GM18873 (cell line): ENCODE measurements around the gene HTR3D.
"Not testable (repeated sequence)": the region's sequence is repeated elsewhere in the genome, so short reads cannot be mapped to it uniquely, and the experiment has no call there.

Experiments
- ATAC-seq: cut with Tn5 transposase; IDR thresholded peaks from one replicate; pipeline ENCODE4 v1.9.1; 2021; ENCODE audit warnings: mild to moderate bottlenecking, moderate library complexity, moderate number of reproducible peaks; ENCODE audit not compliant: unreplicated experiment, low FRiP score

HTR3D gene

GRCh38 chr3:184031187-184031792, at the start of gene HTR3D:
Gene HTR3D (plus strand): TSS chr3:184031742. CDS start chr3:184031742, 0 bp downstream.
- ATAC-seq: no peak

DNA sequence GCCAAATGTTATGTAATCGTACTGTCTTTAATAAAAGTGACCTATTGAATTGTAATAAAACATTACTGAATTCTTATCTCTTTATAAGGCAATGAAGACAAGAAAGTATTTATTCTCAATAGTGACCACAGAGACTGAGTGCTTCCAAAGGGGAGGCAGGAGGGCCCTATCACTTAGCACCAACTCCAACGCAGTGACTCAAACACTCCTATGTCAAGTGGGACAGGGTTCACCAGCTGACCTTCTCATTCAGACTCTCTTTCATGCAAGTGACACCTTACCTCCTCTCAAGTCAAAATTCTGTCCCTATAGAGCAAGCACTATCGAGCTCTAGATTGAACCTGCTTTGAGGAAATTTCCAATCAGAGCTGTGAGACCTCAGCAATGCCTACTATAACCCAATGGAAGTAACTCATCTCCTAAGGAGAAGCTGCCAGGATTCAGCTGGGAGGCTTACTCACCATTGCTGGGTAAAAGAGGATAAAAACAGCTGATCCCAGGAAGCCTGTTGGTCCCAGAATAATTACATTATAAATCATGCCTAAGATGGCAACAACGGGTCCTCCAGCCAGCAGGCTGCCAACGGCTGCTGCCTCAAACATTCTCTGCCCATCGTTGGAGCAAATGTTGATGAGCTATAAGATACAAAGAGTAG, 49.4 kb upstream of the HTR3D start:
- no peak for ATAC-seq

GRCh38 chr3:183984127-183984740, 47.3 kb upstream of the HTR3D start:
- ATAC-seq: no peak

DNA sequence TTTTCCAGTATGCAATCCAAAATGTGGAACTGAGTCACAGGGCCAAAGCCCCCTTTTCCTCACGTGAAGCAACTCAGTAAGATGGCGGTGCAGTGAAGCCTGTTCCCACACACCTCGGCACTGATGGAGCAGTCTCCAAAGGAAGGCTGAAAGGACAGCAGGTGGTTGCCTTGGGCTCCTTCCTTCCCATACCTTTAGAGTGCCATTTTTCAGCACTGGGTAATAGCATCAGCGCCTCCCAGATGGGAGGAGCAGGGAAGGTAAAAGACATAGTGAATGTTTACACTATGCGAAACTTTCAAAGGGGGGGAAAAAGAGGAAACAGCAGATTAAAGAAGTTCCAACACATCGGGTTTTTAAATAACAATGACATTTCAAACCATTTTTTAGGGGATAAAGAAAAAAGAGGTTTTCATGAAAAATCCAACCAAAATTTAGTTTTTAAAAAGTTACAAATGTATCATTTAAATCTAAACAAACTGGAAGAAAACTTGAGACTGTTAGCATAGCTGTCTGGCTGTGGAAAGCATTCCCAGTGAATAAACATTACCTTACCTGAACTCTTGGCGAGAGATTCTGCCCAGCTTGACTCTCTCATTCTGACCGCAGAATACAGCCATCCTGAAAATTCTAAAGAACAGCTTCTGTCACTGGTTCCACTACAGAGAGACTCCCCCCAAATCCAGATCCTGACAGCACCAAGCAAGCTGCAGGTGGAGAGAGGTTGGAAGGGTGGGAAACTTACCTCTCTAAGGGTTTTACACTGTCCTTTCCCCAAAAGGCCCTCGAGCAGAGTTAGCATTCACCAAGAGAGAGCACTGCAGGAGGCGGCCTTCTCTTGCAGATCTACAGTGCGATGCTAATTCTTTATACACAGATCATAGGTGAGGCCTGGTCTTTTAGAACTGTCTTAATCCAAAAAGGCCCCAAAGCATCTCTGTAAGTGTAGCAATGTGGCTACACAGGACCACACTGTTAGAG, 46.5 kb upstream of the HTR3D start:
- ATAC-seq: no peak

DNA sequence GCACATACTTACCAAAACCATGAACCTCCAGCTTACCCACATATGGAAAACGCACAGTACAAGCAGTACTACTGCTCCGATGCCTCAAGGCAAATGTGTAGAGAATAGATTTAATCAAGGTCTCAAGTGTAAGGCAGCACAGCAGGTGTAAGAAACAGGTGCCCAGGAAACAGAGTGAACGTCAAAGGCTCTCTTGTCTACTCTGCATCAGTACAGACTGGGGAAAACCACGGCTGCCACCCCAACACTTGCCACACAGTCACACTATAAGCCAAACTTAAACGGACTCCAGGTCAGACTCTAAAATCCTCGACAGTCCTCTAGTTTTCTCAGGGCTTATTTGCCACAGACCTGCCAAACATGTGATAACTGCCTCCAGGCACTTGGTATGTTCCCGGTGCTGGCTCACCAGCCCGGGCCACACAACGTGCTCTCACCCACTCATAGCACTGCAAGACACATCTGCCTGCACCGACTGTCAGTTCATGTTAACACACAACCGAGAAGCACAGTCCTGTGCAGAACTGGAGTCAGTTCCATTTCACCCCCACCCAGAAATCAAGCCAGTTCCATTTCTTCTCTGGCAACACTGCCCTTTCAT, 44.4 kb upstream of the HTR3D start:
- no peak for ATAC-seq

GRCh38 chr3:183988216-183988790, 43.2 kb upstream of the HTR3D start:
- ATAC-seq: no peak

DNA sequence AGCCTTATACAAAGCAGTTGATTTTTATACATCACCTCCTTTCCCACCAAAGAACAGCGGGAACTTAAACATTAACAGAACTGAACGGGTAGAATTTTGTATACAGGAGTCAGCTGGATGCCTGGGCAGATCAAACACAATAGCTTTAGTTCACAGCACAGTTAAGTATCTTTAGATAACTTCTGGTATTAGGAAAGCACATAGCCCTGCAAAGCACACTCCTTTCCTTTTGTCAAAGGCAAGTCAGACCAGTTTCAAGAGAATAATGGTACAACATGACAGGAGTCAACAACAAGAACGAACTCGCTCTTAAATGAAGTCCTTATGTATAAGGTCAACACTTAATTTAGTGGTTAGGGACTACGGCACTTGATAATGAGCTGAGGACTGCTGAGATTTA, 40.1 kb upstream of the HTR3D start:
- ATAC-seq: no peak

DNA sequence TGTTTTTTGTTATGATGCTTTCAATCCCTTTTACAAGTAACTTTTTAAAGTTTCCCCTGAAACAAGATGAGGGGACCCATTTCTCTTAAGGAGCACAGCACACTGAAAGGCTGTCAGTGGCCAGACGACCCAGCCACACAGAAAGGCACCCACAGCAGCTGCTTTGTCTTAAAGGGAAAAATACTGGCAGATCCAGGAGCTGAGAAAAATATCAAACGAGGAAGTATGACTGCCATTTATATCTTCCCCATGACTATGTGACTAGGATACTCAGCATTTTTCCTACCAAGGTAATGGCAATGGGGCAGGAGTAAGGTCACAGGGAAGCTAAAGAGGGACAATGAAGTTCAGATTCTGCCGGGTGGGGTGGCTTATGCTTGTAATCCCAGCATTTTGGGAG, 29.8 kb upstream of the HTR3D start:
- no peak for ATAC-seq

- ATAC-seq: no peak
Measured at GRCh38 chr3:184002469-184002868, 29.1 kb upstream of the HTR3D start.

GRCh38 chr3:184003187-184003967, 28.2 kb upstream of the HTR3D start:
- no peak for ATAC-seq

GRCh38 chr3:184004476-184004875, 27.1 kb upstream of the HTR3D start:
- no peak for ATAC-seq

- ATAC-seq: no peak
Measured at GRCh38 chr3:184005941-184006507, 25.5 kb upstream of the HTR3D start.

- not testable (repeated sequence) for ATAC-seq
Measured at GRCh38 chr3:184007143-184007813, 24.3 kb upstream of the HTR3D start.

DNA sequence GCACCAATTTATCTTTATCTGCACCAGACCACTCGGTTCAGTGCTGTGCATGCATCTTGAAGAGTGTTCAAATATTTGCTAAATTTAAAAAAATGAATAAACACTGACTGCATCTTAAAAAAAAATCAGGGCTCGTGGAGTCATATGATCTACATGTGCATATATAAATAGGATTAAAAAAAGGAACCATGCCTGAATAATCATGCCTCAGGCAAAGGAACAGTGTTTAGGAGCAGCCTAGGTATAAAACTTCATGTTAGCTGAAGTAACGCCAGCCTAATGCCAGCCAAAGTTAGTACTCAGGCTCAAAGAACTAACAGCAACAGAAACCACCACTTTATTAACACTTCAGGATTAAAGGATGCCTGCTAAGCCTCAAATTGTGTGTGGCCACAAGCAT, 23.4 kb upstream of the HTR3D start:
- no peak for ATAC-seq

DNA sequence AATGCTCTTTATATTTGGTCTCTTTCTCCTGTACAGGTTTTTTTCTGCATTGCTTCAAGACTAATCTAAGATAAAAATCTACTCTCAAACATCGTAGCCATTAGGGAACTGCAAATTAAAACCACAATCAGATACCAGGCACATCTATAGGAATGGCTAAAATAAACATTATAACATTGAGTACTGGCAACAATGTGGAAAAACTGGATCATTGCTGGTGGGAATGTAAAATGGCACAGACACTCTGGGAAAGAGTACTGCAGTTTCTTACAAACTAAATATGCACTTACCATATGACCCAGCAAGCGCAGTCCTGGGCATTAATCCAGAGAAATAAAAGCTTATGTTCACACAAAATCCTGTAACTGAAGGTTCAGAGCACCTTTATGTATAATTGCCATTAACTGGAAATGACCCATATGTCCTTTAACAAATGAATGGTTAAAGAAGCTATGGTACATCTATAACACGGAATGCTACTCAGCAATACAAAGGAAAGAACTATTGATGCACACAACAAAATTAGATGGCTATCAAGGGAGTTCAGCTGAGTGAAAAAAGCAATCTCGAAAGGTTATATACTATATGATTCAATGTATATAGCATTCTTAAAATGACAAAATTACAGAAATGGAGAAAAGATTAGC, 20.2 kb upstream of the HTR3D start:
- no peak for ATAC-seq

DNA sequence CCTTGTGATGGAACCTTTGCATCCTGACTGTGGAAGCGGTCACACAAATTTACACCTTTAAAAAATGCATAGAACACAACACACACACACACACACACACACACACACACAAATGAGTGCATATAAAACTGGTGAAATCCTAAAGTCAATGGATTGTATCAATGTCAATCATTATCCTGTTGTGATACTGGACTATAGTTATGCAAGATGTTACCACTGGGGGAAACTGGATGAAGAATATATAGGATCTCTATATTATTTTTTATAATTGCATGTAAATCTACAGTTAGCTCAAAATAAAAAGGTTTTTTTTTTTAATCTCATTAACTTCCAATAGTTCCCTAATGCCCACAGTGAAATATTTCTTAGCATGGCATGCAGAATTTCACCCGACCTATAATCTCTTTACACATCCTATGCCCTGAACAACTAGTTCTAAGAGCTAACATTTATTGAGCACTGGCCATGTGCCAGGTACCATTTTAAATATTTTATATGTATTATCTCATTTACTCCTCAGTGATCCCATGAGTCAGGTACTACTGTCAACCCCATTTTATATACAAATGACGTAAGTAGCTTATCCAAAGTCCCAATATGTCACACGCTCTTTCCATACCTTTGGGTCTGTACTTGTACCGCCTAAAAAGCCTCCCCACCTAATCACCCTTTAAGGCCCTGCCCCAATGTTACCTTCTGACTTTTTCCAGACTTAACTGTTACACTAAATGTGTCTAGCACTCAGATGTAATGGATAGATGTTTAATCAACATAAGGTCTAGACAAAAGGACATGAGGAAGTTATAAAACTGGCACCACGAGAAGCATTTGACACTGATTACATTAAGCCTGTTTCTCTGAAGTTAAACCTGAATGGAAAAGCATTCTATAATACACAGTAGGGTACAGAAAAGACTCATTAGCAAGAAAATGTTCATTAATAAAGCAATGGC, 19.3 kb upstream of the HTR3D start:
- no peak for ATAC-seq
